HG03565 (cell line): ENCODE data around the gene CAMP.
"Not testable (repeated sequence)": the region's sequence is repeated elsewhere in the genome, so short reads cannot be mapped to it uniquely, and the experiment has no call there.

Experiments used
- ATAC-seq: cut with Tn5 transposase; IDR thresholded peaks from one replicate; pipeline ENCODE4 v1.9.1; 2021; ENCODE audit warnings: mild to moderate bottlenecking, moderate library complexity; ENCODE audit not compliant: unreplicated experiment

Gene CAMP

GRCh38 chr3:48222616-48223513 lies at the start of gene CAMP:
CAMP (plus strand) TSS chr3:48223495; CDS start chr3:48223512, 17 bp downstream.
- ATAC-seq, result peak; percentile 44

- ATAC-seq, result no peak
Observed at GRCh38 chr3:48178072-48178471, 45.2 kb upstream of the CAMP start.

- ATAC-seq, result no peak
Observed at GRCh38 chr3:48180021-48180420, 43.3 kb upstream of the CAMP start.

GRCh38 chr3:48180531-48181253 lies 42.6 kb upstream of the CAMP start:
- no peak for ATAC-seq

DNA sequence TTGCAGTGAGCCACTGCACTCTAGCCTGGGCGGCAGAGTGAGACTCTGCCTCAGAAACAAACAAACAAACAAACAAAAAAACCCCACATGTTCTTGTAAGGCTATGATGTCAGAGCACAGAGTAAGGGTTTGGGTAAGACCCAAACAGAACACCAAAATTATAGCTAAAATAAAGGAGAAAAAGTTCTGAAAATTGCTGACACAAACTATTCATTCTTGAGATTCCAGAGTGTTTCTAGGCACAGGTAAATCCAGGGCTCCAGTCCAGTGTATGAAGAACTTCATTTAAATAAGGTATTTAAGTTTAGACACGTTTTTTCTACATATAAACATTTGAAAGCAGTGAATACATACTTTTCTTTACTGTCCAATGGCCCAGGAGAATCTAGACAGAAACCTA lies 39.0 kb upstream of the CAMP start:
- no peak for ATAC-seq

- ATAC-seq, result no peak
Observed at GRCh38 chr3:48185129-48185528, 38.2 kb upstream of the CAMP start.

DNA sequence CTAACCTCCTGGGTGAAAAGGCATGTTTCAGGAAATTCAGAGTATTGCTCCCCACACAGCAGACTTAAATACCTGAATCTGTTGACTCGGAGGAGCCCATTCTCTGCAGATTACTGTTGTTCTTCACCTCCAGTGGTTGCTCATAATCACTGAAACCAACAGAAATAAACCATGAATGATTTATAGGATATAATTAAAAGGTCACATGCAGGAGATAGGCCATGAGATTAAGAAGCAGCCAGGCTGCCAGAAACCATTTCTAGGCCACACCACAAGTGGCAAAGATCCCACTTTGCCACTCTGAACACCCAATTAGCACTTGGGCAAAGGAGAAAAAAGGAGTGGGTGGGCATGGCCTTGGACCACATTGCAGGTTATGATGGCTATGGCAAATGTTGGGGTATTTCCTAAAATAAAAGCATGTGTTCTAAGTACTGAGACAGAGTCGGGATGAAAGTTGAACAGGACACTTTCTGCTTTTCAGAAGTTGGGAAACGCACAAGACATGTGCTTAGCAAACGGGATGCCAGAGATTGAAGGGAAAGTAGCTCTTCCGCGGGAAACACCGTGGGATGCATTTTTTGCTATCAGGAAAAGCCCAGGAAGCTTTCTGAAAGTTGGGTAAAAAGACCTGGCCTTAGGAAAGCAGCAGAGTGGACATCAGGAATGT lies 36.5 kb upstream of the CAMP start:
- no peak for ATAC-seq

DNA sequence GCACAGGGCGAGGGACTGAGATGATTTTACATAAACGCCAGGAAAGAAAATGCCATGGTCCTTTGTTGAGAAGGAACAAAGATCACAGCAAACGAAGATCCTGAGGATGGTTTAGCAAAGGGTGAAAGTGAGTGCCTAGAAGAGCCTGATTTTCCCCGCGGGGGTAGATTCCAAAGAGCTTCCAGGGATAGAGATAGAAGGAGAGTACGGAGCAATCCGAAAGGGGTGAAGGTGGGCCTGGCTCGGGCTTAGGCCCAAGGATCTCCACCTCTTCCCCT lies 36.1 kb upstream of the CAMP start:
- ATAC-seq, result no peak

DNA sequence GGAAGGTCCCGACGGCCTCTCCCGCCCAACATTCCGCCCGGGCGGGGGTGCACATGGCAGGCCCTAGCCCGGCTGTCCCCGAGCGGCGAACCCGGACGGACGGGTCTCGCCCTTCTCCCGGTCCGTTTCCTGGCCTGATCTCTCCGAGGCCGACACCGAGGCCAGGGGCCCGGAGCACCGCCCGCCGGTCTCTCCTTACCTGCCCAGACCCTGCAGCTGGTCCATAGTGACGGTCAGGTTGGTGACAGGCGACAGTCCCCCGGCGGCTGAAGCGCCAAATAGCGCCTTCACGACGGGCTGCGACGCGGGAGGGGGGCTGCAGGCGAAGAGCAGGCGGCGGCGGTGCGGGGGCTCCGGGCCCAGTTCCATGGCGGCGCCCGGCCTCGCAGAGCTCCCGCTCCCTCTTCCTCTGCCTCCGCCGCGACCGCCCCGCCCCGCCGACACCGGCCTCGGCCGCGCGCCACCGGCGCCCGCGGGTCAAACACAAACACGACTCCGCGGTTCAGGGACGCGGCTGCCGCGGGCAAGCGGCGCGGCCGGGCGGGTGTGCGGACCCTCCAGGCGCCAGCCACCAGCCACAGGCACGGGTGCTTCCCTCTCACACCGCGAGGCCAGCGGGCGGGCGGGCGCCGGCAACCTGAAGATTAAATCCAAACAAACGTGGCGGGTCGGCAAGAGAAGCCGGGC lies 35.6 kb upstream of the CAMP start:
- peak; percentile 10 for ATAC-seq

- peak; percentile 94 for ATAC-seq
Observed at GRCh38 chr3:48188266-48189201, 34.8 kb upstream of the CAMP start, which contains the start of gene CDC25A. CDC25A (minus strand) TSS chr3:48188417; CDS start chr3:48187947, 470 bp downstream.

DNA sequence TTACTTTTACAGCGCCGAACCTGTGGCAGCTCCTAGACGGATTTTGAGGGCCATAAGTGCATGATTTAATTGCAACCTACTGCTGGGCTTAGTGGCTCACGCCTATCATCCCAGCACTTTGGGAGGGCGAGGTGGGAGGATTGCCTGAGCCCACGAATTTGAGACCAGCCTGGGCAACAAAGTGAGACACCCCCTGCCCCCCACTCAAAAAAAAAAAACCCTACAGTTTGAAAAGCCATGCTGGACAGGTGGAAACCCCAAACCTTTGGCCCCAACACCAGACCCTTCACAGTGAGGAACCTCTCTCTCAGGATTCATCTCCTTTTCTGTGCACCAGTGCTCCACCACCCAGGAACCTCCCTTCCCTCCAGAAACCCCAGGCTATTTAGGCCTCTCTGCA lies 34.0 kb upstream of the CAMP start:
- no peak for ATAC-seq

GRCh38 chr3:48190911-48191310 lies 32.4 kb upstream of the CAMP start:
- no peak for ATAC-seq

DNA sequence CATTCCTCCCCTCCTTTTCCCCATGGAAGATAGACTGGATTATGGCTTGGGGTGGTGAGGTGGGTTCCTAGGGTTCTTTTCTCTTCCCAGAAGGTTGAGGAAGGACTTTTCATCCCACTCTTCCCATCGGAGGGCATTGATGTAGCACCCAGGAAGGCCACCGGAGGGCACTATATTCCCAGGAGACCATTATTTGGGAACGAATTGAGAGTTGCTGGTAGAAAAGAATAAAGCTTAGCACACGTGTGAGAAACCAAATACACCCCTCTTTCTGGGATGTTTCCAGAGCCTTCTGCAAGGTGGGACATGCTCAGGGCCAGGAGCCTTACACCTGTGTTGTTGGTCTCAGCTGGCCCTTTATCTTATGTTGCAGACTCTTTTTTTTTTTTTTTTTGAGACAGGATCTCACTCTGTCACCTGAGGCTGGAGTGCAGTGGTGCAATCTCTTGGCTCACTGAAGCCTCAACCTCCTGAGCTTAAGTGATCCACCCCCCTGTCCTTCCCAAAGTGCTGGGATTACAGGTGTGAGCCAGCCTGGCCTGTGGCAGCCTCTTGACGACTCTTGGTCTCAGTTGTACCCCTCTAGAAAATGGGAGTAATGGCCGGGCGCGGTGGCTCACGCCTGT lies 28.7 kb upstream of the CAMP start:
- no peak for ATAC-seq

- no peak for ATAC-seq
Observed at GRCh38 chr3:48196611-48197010, 26.7 kb upstream of the CAMP start.

- ATAC-seq, result no peak
Observed at GRCh38 chr3:48199117-48199516, 24.2 kb upstream of the CAMP start.

DNA sequence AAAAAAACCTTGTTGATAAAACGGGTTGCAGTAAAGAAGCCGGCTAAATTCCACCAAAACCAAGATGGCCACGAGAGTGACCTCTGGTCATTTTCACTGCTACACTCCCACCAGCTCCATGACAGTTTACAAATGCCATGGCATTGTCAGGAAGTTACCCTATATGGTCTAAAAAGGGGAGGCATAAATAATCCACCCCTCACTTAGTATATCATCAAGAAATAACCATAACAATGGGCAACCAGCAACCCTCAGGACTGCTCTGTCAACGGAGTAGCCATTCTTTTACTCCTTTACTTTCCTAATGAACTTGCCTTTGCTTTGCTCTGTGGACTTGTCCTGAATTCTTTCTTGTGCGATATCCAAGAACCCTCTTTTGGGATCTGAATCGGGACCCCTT lies 20.7 kb upstream of the CAMP start:
- ATAC-seq, result no peak

GRCh38 chr3:48208076-48208475 lies 15.2 kb upstream of the CAMP start:
- ATAC-seq, result no peak

GRCh38 chr3:48209445-48209844 lies 13.8 kb upstream of the CAMP start:
- ATAC-seq, result no peak

GRCh38 chr3:48210534-48210933 lies 12.8 kb upstream of the CAMP start:
- ATAC-seq, result not testable (repeated sequence)

GRCh38 chr3:48211776-48212175 lies 11.5 kb upstream of the CAMP start:
- not testable (repeated sequence) for ATAC-seq
